ENCODE measurements around the gene OLFM4.
"Not testable (repeated sequence)": the region's sequence is repeated elsewhere in the genome, so short reads cannot be mapped to it uniquely, and the experiment has no call there.

OLFM4 gene

DNA sequence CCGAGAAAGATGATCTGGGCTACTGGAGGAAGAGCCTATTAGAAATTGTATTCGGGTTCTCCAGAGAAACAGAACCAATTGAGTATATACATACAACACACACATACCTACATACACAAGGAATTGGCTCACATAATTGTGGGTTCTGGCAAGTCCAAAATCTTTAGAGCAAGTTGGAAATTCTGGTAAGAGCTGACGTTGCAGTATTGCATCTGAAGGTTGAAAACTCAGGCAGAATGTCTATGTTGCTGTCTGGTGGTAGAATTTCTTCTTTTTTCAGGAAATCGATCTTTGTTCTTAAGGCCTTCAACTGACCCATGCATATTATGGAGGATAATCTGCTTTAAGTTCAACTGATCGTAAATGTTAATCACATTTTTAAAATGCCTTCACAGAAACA is 15.5 kb upstream of the OLFM4 start:
- no peak overlapping the region for H3K4me3 ChIP-seq (ENCODE audit: low read depth, low read length)
- TF ChIP-seq, protein P1, sequence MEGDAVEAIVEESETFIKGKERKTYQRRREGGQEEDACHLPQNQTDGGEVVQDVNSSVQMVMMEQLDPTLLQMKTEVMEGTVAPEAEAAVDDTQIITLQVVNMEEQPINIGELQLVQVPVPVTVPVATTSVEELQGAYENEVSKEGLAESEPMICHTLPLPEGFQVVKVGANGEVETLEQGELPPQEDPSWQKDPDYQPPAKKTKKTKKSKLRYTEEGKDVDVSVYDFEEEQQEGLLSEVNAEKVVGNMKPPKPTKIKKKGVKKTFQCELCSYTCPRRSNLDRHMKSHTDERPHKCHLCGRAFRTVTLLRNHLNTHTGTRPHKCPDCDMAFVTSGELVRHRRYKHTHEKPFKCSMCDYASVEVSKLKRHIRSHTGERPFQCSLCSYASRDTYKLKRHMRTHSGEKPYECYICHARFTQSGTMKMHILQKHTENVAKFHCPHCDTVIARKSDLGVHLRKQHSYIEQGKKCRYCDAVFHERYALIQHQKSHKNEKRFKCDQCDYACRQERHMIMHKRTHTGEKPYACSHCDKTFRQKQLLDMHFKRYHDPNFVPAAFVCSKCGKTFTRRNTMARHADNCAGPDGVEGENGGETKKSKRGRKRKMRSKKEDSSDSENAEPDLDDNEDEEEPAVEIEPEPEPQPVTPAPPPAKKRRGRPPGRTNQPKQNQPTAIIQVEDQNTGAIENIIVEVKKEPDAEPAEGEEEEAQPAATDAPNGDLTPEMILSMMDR (IDR thresholded peaks at IDR 0.05; ENCODE audit: control insufficient read depth, extremely low read depth, insufficient read depth): no peak
- DNase-seq (ENCODE audit: low read depth): no peak

DNA sequence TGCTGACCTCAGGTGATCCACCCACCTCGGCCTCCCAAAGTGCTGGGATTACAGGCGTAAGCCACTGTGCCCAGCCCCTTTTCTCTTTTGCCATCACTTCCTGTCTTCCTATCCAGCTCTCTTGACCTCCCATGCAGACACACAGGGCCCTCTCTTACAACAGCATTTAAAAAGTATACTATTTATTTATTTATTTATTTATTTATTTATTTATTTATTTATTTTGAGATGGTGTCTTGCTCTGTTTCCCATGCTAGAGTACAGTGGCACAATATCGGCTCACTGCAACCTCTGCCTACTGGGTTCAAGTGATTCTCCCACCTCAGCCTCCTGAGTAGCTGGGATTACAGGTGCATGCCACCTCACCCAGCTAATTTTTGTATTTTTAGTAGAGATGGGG is 14.6 kb upstream of the OLFM4 start:
- H3K4me3 ChIP-seq (ENCODE audit: low read depth, low read length); DNase-seq (ENCODE audit: low read depth): not testable (repeated sequence)

DNA sequence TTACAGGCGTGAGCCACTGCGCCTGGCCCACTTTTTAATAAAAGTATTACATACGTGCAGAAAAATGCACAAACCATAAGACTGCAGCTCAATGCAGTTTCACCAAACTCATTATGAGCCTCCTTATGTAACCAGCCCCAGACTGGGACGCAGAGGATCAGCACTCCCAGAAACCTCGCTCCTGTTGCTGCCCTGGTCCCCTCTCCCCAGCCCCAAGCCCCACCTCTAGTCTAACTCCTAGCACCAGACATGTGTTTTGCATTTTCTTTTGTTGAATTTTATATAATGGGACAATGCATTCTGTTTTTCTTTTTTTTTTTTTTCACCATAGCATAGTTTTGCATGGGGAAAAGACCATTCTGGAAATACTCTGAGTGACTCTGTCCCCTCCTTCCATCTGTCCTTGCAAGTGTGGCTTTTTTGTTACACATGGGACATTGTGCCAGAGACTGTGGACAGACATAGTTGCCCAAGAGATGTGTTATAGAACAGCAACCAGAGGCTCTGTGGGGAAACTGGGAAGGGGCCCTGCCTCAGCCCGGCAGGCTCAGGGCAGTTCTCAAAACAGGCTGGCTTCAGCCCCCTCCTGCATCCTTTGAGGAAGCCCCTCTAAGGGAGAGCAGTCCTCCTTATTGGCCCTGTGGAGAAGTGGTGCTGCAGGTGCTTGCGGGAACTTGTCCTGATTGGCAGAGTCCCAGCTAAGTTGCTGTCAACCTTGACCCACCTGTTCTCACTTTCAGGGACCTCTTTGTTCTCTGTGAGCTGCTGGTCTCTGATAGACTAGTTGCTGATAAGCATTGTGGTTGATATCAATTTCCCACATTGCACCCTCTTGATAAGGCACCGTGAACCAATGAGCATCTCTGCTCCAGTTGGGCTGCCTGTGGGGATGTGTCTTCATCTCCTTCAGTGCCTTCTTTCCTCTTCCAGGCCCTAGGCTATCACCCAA is 13.8 kb upstream of the OLFM4 start:
- no peak overlapping the region for H3K4me3 ChIP-seq (ENCODE audit: low read depth, low read length)
- no peak for DNase-seq (ENCODE audit: low read depth)
- TF ChIP-seq, protein P1 (IDR thresholded peaks at IDR 0.05; ENCODE audit: control insufficient read depth, extremely low read depth, insufficient read depth): no peak

DNA sequence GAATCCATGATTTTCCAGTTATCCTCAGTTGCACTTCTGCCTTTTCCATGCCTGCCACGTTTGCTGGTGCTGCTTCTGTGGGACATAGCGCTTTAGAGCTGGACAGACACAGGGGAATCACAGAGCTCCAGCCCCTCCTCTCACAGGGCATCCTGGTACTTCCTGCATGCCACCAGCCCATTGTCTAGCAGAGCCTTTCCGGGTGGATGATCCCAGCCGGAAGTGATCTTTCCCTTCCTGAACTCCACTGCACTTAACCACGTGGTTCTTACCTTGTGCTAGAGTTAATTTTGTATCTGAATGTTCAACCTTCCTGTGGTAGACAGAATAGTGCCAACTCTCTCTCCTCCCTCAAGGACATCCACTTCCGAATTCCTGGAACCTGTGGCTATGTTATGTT is 12.6 kb upstream of the OLFM4 start:
- DNase-seq (ENCODE audit: low read depth): no peak
- no peak overlapping the region for H3K4me3 ChIP-seq (ENCODE audit: low read depth, low read length)
- TF ChIP-seq, protein P1 (IDR thresholded peaks at IDR 0.05; ENCODE audit: control insufficient read depth, extremely low read depth, insufficient read depth): no peak

DNA sequence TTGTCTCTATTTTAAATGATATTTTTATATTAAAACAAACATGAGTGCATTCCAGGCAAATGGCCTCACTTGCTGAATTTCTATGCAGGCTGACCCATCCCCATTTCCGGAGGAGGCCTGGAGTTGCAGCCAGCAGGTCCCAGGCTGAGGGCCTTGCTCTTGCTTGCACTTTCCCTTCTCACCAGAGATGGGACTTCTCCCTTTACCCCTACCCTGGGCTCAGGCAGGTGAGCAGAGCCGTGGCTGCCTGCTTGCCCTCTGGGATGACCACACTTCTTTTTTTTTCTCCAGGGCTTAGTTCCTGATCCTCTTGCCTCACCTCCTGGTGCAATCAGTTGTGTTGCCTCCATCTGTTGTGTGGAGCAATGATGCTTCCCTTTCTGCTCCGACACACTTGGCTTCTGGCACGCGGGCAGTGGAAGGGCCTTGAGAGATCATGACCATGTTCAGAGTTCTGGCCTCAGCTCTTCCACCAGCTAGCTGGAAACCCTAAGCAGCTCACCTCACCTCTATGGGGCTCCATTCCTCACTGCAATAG is 11.1 kb upstream of the OLFM4 start:
- DNase-seq (ENCODE audit: low read depth): no peak
- TF ChIP-seq, protein P1 (IDR thresholded peaks at IDR 0.05; ENCODE audit: control insufficient read depth, extremely low read depth, insufficient read depth): no peak

DNA sequence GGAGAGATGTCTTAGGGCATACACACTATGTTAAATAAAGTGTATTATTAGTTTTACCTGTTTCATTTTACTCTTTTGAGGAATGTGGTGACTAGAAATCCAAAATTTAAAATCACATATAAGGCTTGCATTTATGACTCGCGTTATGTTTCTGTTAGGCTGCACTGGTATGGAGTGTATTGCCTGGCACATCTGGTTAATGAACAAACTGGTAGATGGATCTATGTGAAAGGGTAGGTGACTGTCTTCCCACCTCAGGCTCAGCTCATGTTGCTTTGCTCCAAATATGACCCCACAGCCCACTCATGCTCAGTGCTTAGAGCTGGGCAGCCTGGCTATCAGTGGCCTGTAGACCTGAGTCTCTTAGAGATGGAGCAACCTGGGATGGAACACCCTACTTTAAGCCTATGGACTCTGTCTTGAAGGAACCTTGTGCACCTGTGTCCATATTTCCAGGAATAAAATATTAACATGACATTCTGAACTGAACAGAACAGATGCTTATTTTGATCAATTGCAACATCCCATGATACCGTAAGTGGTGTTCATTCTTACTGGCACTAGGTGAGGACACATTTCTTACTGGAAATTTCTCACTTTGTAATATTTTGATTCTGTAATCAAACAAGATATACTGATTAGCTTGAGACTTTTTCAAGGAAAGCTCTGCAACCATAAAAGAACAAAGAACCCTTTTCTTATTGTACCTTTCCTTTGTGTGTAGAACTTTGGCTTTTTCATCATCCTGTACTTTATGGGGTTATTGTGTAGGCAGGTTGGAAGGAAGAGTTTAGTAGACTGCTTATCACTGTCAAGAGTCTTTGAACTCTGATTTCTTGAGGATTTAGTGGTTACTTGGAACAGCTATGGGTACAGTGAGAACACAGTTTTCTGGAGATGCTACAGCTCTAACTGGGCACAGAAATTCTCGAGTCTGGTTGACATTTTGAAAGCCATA is 9.6 kb upstream of the OLFM4 start:
- TF ChIP-seq, protein P1 (IDR thresholded peaks at IDR 0.05; ENCODE audit: control insufficient read depth, extremely low read depth, insufficient read depth): no peak
- DNase-seq (ENCODE audit: low read depth): no peak
- no peak overlapping the region for H3K4me3 ChIP-seq (ENCODE audit: low read depth, low read length)

More for the DNA sequence above, 11.1 kb upstream of the OLFM4 start:
- H3K4me3 ChIP-seq (ENCODE audit: low read depth, low read length): no peak overlapping the region
